Heart left ventricle (tissue), 13 donors: ENCODE measurements around the gene SORBS2.

Experiments
- CTCF ChIP-seq, 12 donors: fragments of 200-600 bp; sonication (generic) in 4 of 12; IDR thresholded peaks; one replicate each; pipeline versions ENCODE4 v1.5.0 to v1.8.0; 2018 to 2022; ENCODE audit warnings: antibody characterized with exemption in 12 of 12, mild to moderate bottlenecking in 5 of 12
- POLR2A ChIP-seq, 2 donors: fragments of 450-650 bp; IDR thresholded peaks; one replicate each; pipeline ENCODE4 v1.6.1; 2017; ENCODE audit warnings: antibody characterized with exemption in 2 of 2, mild to moderate bottlenecking in 2 of 2, moderate library complexity in 2 of 2
- donor health status: ischemic (EF 13 %, LVEDD 7.1; RV severe dilation, severe dysfunction).
- donor health status: DM: no; HTN: yes; CAD: no.
- donor health status: DM: no; HTN: no; CAD: no.
- donor health status: ischemic (EF 25% LVEDD 6.9; RV normal size, moderate dysfunction).
- donor health status: ischemic (EF 25% LVEDD 5.7; RV mildly dilated, moderate dysfunction).
- donor health status: ischemic (EF 35%, LVEDD 5.7; RV mildly dilated, moderate dysfunction).
- donor health status: nonischemic (EF 11% LVEDD 7.7; RV severe dilation, severe dysfunction).
- donor health status: DM: yes; HTN: yes; CAD: no.
- donor health status: PGD.
- donor health status: ischemic (EF 29% LVEDD 5.4; RV normal size, mild dysfunction).
- donor health status: nonischemic (EF 23%, LVEDD 6.1; RV moderate dilation, normal function).

GRCh38 chr4:185709802-185710486 is 102.0 kb downstream of the SORBS2 start:
- TF ChIP-seq CTCF (IDR thresholded peaks at IDR 0.05) (no peak), POLR2A (IDR thresholded peaks at IDR 0.05) (no peak)
